Right lobe of liver (tissue), 4 donors: ENCODE data around the gene NEB.
"Not testable (repeated sequence)": the region's sequence is repeated elsewhere in the genome, so short reads cannot be mapped to it uniquely, and the experiment has no call there.

Experiments used
- CTCF ChIP-seq, 4 donors: fragments of 200-600 bp in 3 of 4; fragments of 450-650 bp in 1 of 4; IDR thresholded peaks; one replicate each; pipeline versions ENCODE4 v1.5.1 to v1.8.0; 2016 to 2022; ENCODE audit warnings: antibody characterized with exemption in 4 of 4, mild to moderate bottlenecking in 2 of 4
- POLR2A ChIP-seq: fragments of 450-650 bp; IDR thresholded peaks from one replicate; pipeline ENCODE4 v1.6.1; 2017; ENCODE audit warnings: antibody characterized with exemption, mild to moderate bottlenecking
- donor health status: DM: no; HTN: no; CAD: no.
- donor health status: DM: no; HTN: no; CAD: no.
- donor health status: DM: no; HTN: yes; CAD: no.

GRCh38 chr2:151581300-151581699 lies 153.0 kb downstream of the NEB start:
- not testable (repeated sequence) for TF ChIP-seq CTCF (IDR thresholded peaks at IDR 0.05); POLR2A
